ENCODE results near the gene MAPK10.

Gene MAPK10

DNA sequence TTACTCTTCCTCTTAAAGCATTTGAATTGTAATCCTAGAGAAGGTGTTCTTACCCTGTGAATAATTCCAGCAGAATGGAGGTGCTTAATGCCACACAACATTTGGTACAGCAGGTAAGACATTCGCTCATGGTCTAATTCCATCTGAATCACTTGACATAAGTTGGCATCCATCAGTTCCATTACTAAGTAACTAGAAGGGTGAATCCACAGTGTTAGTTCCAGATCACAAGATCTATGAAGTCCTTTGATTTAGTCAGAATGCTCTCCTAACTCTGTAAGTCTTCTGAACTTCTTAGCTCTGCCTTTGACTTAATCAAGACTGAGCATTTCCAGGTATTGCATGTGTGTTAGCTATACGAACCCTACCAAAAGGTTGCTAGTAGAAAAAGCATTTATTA, 258.0 kb downstream of the MAPK10 start:
- DNase-seq, result no peak
- Histone ChIP-seq H3K9me3 (ENCODE audit: severe bottlenecking) (no peaks in the 10 kb centered on the region), H3K4me3 (ENCODE audit: low read depth, low read length) (no peak overlapping the region), H3K27me3 (ENCODE audit: insufficient read depth, low read depth, severe bottlenecking) (no peaks in the 10 kb centered on the region), H3K27ac (no peak overlapping the region), H3K36me3 (no peaks in the 10 kb centered on the region)
- TF ChIP-seq, protein P1, sequence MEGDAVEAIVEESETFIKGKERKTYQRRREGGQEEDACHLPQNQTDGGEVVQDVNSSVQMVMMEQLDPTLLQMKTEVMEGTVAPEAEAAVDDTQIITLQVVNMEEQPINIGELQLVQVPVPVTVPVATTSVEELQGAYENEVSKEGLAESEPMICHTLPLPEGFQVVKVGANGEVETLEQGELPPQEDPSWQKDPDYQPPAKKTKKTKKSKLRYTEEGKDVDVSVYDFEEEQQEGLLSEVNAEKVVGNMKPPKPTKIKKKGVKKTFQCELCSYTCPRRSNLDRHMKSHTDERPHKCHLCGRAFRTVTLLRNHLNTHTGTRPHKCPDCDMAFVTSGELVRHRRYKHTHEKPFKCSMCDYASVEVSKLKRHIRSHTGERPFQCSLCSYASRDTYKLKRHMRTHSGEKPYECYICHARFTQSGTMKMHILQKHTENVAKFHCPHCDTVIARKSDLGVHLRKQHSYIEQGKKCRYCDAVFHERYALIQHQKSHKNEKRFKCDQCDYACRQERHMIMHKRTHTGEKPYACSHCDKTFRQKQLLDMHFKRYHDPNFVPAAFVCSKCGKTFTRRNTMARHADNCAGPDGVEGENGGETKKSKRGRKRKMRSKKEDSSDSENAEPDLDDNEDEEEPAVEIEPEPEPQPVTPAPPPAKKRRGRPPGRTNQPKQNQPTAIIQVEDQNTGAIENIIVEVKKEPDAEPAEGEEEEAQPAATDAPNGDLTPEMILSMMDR (IDR thresholded peaks at IDR 0.05; ENCODE audit: low read depth, low read length), result no peak

DNA sequence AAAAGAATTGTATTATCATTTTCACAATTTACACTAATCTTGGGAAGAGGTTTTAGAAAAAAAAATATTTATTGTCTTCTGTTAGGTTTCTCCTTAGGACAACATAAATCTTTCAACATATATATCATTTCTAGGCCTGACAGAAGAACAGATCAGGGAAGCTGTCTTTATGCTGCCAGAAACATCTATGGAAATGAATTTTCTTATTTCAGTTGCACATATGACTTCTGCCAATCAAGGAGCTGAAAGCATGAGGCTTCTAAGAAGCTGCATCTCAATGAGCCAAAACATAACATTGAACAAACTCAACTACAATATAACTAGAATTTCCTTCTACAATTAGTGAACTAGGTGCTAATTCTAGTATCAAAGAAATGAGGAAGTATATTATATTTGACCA, 258.4 kb downstream of the MAPK10 start:
- Histone ChIP-seq H3K36me3 (no peaks in the 10 kb centered on the region), H3K4me3 (ENCODE audit: low read depth, low read length) (no peak overlapping the region), H3K9me3 (ENCODE audit: severe bottlenecking) (no peaks in the 10 kb centered on the region), H3K27me3 (ENCODE audit: insufficient read depth, low read depth, severe bottlenecking) (no peaks in the 10 kb centered on the region), H3K27ac (no peak overlapping the region)
- TF ChIP-seq, protein P1 (IDR thresholded peaks at IDR 0.05; ENCODE audit: low read depth, low read length), result no peak
- no peak for DNase-seq

DNA sequence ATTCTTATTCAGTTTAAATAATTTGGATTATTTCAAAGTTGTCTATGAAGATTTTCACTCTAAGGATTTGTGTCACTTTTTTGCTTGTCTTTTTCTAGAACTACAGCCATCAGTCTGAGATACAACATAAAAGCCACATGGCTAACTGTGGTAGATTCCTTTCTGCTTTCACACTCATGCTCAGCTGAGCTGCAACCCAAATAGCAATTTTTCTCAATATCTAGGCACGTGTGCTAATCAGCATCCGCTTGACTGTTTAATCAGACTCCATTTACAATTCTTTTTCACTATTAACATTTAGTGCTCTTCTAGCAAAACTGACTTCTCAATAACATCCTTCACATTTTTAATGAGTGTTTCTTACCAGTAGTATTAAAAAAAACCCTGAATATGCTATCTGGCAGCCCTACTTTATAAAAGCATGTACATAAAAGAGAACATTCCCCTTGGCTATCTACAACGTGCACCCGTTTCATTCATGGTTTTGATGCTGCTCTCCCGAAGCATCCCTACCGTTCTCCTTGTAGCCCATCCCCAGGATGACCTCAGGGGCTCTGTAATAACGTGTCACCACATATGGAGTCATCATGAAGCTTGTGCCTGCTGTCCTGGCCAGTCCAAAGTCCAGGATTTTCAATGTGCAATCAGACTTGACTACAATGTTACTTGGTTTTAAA, 259.2 kb downstream of the MAPK10 start:
- TF ChIP-seq, protein P1 (IDR thresholded peaks at IDR 0.05; ENCODE audit: low read depth, low read length), result no peak
- DNase-seq, result no peak

DNA sequence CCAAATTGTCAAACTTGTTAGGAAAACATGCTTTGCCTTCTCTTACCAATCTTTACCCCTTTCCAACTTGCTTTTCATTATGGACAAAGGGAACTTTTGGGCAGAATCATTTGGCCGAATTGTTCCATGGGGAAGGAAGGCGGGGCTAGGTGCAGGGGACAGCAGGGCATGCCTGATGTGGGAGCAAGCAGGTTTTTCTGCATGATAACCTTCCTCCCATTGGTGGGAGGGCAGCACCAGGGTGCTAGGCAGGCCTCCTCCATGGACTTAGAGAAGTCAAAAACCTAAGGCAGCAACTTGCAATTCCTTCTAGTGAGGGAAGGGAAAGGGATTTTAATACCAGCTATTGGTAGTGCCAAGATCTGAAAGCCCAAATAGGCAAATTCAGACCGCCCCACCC, 260.5 kb downstream of the MAPK10 start:
- H3K27ac ChIP-seq, result no peak overlapping the region
- H3K36me3 ChIP-seq, result no peaks in the 10 kb centered on the region
- DNase-seq, result no peak
- TF ChIP-seq, protein P1 (IDR thresholded peaks at IDR 0.05; ENCODE audit: low read depth, low read length), result no peak
- H3K4me3 ChIP-seq (ENCODE audit: low read depth, low read length), result no peak overlapping the region
- no peaks in the 10 kb centered on the region for H3K27me3 ChIP-seq (ENCODE audit: insufficient read depth, low read depth, severe bottlenecking)
- no peaks in the 10 kb centered on the region for H3K9me3 ChIP-seq (ENCODE audit: severe bottlenecking)

More for the DNA sequence above, 259.2 kb downstream of the MAPK10 start:
- H3K27me3 ChIP-seq (ENCODE audit: insufficient read depth, low read depth, severe bottlenecking), result no peaks in the 10 kb centered on the region
- H3K9me3 ChIP-seq (ENCODE audit: severe bottlenecking), result no peaks in the 10 kb centered on the region
- H3K4me3 ChIP-seq (ENCODE audit: low read depth, low read length), result no peak overlapping the region
- no peak overlapping the region for H3K27ac ChIP-seq
- no peaks in the 10 kb centered on the region for H3K36me3 ChIP-seq

DNA sequence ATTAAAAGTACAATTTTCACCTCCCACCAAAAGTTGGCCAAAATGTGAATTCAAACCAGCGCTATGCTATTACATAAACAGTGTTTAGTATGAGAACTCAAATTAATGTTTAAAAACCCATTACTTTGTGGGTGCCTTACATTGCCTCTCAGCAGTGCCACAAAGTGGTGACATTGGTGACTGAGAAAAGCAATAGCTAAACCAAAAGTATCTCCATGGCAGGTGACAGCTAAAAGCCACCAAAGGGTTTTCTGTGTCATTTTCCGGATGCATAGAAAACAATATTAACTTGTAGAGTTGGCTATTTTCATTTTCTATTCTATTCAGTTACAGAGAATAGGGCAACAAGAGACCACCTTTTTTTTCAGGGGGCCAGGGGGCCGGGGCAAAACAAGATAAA, 261.2 kb downstream of the MAPK10 start:
- no peaks in the 10 kb centered on the region for H3K36me3 ChIP-seq
- H3K27ac ChIP-seq, result no peak overlapping the region
- no peaks in the 10 kb centered on the region for H3K27me3 ChIP-seq (ENCODE audit: insufficient read depth, low read depth, severe bottlenecking)
- H3K9me3 ChIP-seq (ENCODE audit: severe bottlenecking), result no peaks in the 10 kb centered on the region
- TF ChIP-seq, protein P1 (IDR thresholded peaks at IDR 0.05; ENCODE audit: low read depth, low read length), result no peak
- H3K4me3 ChIP-seq (ENCODE audit: low read depth, low read length), result no peak overlapping the region
- DNase-seq, result no peak

DNA sequence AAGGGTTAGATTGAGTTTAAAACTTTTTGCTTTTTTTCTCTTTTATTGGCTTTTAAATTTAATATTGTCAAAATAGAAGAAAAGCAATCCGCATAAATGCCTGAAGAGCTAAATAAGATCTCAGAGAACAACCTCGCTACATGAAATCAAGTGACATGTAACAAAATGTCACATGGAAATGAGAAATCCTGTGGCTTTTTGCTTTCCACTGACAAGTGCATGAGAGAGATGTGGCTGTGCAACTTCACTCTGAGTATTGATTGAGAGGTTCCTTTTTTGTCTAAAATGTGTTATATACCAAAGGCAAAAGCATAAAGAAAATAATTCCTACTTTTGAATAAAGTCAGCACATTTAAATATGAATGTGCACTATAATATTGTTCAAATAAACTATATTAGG, 263.5 kb downstream of the MAPK10 start:
- Histone ChIP-seq H3K9me3 (ENCODE audit: severe bottlenecking) (no peaks in the 10 kb centered on the region), H3K27ac (no peak overlapping the region), H3K27me3 (ENCODE audit: insufficient read depth, low read depth, severe bottlenecking) (no peaks in the 10 kb centered on the region), H3K4me3 (ENCODE audit: low read depth, low read length) (no peak overlapping the region), H3K36me3 (no peaks in the 10 kb centered on the region)
- TF ChIP-seq, protein P1 (IDR thresholded peaks at IDR 0.05; ENCODE audit: low read depth, low read length), result no peak
- no peak for DNase-seq
